Keratinocyte (primary cell): ENCODE results near the gene DIPK2B. TPM values are rescaled to one million over a fixed set of nuclear protein-coding genes. Genes with fewer than 3 reads are reported as not detected.

Experiments
- DNase-seq: peaks from one replicate; pipeline ENCODE4 v3.0.0-alpha.2; 2011; ENCODE audit warnings: low read depth, missing footprints, low spot score
- FAIRE-seq: peaks from 2 replicates; lab custom pipeline; 2011; peaks lifted over from hg19 to GRCh38; lab: Jason Lieb, UNC
- H2AFZ ChIP-seq: 2 replicates; pipeline ENCODE4 v1.6.0; 2012; ENCODE audit warnings: low read length, control low read depth, inconsistent platforms; ENCODE audit not compliant: control insufficient read depth
- H3K27ac ChIP-seq: 2 replicates; pipeline ENCODE4 v1.5.1; 2011; ENCODE audit warnings: low read length; ENCODE audit not compliant: control insufficient read depth, insufficient read depth
- H3K27me3 ChIP-seq: 3 replicates; pipeline ENCODE4 v1.6.0; 2011; ENCODE audit warnings: low read length; ENCODE audit not compliant: control insufficient read depth, insufficient read depth; ENCODE audit errors: extremely low read depth
- H3K36me3 ChIP-seq, 2 experiments: 2 replicates in 1 of 2; 3 replicates in 1 of 2; pipeline ENCODE4 v1.5.1; 2011; ENCODE audit warnings: low read length in 2 of 2, mild to moderate bottlenecking in 1 of 2; ENCODE audit not compliant: control insufficient read depth in 2 of 2, insufficient read depth in 2 of 2; ENCODE audit errors: extremely low read depth in 1 of 2
- H3K4me1 ChIP-seq: 3 replicates; pipeline ENCODE4 v1.5.1; 2011; ENCODE audit warnings: low read length; ENCODE audit not compliant: control insufficient read depth, insufficient read depth; ENCODE audit errors: extremely low read depth
- H3K4me2 ChIP-seq: 3 replicates; pipeline ENCODE4 v1.6.0; 2011; ENCODE audit warnings: low read depth, low read length; ENCODE audit not compliant: control insufficient read depth, insufficient read depth; ENCODE audit errors: extremely low read depth
- H3K4me3 ChIP-seq, 3 experiments: fragments of 200-600 bp in 1 of 3; sonication (generic) in 1 of 3; 2 replicates in 2 of 3; 3 replicates in 1 of 3; pipeline ENCODE4 v1.5.1; 2011 to 2016; ENCODE audit warnings: low read length in 3 of 3, mild to moderate bottlenecking in 3 of 3, control low read depth in 2 of 3, inconsistent platforms in 1 of 3, low read depth in 1 of 3, mixed read lengths in 1 of 3, mixed run types in 1 of 3, moderate library complexity in 1 of 3; ENCODE audit not compliant: control insufficient read depth in 2 of 3, insufficient read depth in 2 of 3; ENCODE audit errors: extremely low read depth in 1 of 3
- H3K79me2 ChIP-seq: 2 replicates; pipeline ENCODE4 v1.6.0; 2012; ENCODE audit warnings: low read length; ENCODE audit not compliant: control insufficient read depth, insufficient read depth
- H3K9ac ChIP-seq: 3 replicates; pipeline ENCODE4 v1.6.0; 2011; ENCODE audit warnings: low read length; ENCODE audit not compliant: control insufficient read depth, insufficient read depth; ENCODE audit errors: extremely low read depth
- H3K9me1 ChIP-seq: 3 replicates; pipeline ENCODE4 v1.6.0; 2011; ENCODE audit warnings: low read length; ENCODE audit not compliant: control insufficient read depth, insufficient read depth; ENCODE audit errors: extremely low read depth
- H3K9me3 ChIP-seq: 2 replicates; pipeline ENCODE4 v1.5.1; 2012; ENCODE audit warnings: low read depth, low read length; ENCODE audit not compliant: control insufficient read depth
- H4K20me1 ChIP-seq: 3 replicates; pipeline ENCODE4 v1.6.0; 2011; ENCODE audit warnings: low read length; ENCODE audit not compliant: control insufficient read depth, insufficient read depth; ENCODE audit errors: extremely low read depth
- EZH2 ChIP-seq: IDR thresholded peaks from one replicate; pipeline ENCODE4 v1.6.1; 2012; ENCODE audit warnings: inconsistent platforms, mild to moderate bottlenecking, low read length, moderate library complexity
- dilution Hi-C: fragments of 300-500 bp; cut with MboI; formaldehyde crosslinking; loops from one replicate; pipeline ENCODE4 v1.7.0; 2020; ENCODE audit warnings: low sequenced_read_pairs; ENCODE audit not compliant: extremely low pct_ligation_motif_present
- polyA plus RNA-seq, 5 experiments: library from polyadenylated mRNA; depleted of rRNA in 3 of 5; stranded (reverse) in 3 of 5; stranded (forward) in 1 of 5; unstranded in 1 of 5; fragments of >200 nt; gene quantifications; 1 replicate in 1 of 5; 2 replicates in 3 of 5; 3 replicates in 1 of 5; pipeline versions ENCODE4 v1.2.1 to v1.2.3, GENCODE V29; 2011 to 2012; ENCODE audit warnings: missing spikeins in 2 of 5, low read depth in 1 of 5, low replicate concordance in 1 of 5
- TF ChIP-seq, protein P1 (sequence below), 3 experiments: IDR thresholded peaks in 1 of 3; conservative IDR thresholded peaks in 1 of 3; optimal IDR thresholded peaks in 1 of 3; 2 replicates in 2 of 3; 3 replicates in 1 of 3; pipeline versions ENCODE3 to v1.5.1; 2011; ENCODE audit warnings: low read length in 3 of 3, mild to moderate bottlenecking in 3 of 3, moderate library complexity in 2 of 3, control low read depth in 1 of 3, inconsistent platforms in 1 of 3; ENCODE audit not compliant: insufficient read depth in 2 of 3; ENCODE audit errors: extremely low read depth in 1 of 3

The DIPK2B gene
- polyA plus RNA-seq, 1 donor (not counting 4 experiments of a cell fraction or from before 2014, with no cell fraction given): not detected

DNA sequence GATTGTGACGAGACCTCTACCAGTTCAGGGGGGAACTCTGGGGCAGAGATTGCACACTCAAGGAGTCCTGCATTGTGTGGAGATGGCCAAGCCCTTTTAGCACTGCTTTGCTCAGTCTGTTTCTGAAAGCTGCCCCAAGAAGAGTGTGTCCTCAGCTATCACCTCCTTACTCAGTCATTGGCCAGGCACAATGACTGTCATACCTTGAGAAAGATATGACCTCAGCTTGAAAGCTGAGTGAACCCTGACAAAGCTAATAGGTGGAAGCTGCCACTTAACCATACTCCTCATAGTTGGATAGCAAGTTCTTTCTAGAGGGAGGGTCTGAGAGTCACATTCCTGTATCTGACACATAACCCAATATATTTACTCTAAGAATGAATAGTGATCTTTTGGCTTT lies 37.8 kb upstream of the DIPK2B start:
- no peak overlapping the region for H3K4me3 ChIP-seq
- H3K9ac ChIP-seq: no peak overlapping the region
- H3K4me1 ChIP-seq: no peaks in the 10 kb centered on the region
- DNase-seq (no peak), FAIRE-seq (no peak)
- TF ChIP-seq, protein P1, sequence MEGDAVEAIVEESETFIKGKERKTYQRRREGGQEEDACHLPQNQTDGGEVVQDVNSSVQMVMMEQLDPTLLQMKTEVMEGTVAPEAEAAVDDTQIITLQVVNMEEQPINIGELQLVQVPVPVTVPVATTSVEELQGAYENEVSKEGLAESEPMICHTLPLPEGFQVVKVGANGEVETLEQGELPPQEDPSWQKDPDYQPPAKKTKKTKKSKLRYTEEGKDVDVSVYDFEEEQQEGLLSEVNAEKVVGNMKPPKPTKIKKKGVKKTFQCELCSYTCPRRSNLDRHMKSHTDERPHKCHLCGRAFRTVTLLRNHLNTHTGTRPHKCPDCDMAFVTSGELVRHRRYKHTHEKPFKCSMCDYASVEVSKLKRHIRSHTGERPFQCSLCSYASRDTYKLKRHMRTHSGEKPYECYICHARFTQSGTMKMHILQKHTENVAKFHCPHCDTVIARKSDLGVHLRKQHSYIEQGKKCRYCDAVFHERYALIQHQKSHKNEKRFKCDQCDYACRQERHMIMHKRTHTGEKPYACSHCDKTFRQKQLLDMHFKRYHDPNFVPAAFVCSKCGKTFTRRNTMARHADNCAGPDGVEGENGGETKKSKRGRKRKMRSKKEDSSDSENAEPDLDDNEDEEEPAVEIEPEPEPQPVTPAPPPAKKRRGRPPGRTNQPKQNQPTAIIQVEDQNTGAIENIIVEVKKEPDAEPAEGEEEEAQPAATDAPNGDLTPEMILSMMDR (optimal IDR thresholded peaks at IDR 0.05 in 1 of 3, IDR thresholded peaks at IDR 0.05 in 1 of 3, conservative IDR thresholded peaks at IDR 0.05 in 1 of 3; ENCODE audit: extremely low read depth in 1 of 3, insufficient read depth in 2 of 3, low read length in 3 of 3): no peak
- TF ChIP-seq EZH2: no peak
- H4K20me1 ChIP-seq: no peaks in the 10 kb centered on the region
- H3K9me3 ChIP-seq: no peaks in the 10 kb centered on the region
- no peak overlapping the region for H2AFZ ChIP-seq
- no peak overlapping the region for H3K4me2 ChIP-seq
- peaks cover 19% of the 10 kb centered on the region for H3K27me3 ChIP-seq
- no peaks in the 10 kb centered on the region for H3K36me3 ChIP-seq
- no peak overlapping the region for H3K27ac ChIP-seq
- no peaks in the 10 kb centered on the region for H3K79me2 ChIP-seq
- no peaks in the 10 kb centered on the region for H3K9me1 ChIP-seq
- dilution Hi-C loops: no loop called here

GRCh38 chrX:45233531-45233930 lies 32.9 kb upstream of the DIPK2B start:
- H3K4me1 ChIP-seq: no peaks in the 10 kb centered on the region
- no peak for DNase-seq
- H3K27ac ChIP-seq: no peak overlapping the region
- H3K36me3 ChIP-seq: no peaks in the 10 kb centered on the region
- no peak overlapping the region for H3K4me3 ChIP-seq
- H3K27me3 ChIP-seq: peaks cover 24% of the 10 kb centered on the region
- no peaks in the 10 kb centered on the region for H4K20me1 ChIP-seq
- no peaks in the 10 kb centered on the region for H3K9me1 ChIP-seq
- dilution Hi-C loops: no loop called here
- no peak for FAIRE-seq
- no peak overlapping the region for H3K4me2 ChIP-seq
- TF ChIP-seq, protein P1 (optimal IDR thresholded peaks at IDR 0.05 in 1 of 3, IDR thresholded peaks at IDR 0.05 in 1 of 3, conservative IDR thresholded peaks at IDR 0.05 in 1 of 3; ENCODE audit: extremely low read depth in 1 of 3, insufficient read depth in 2 of 3, low read length in 3 of 3): no peak
- no peak for TF ChIP-seq EZH2
- no peaks in the 10 kb centered on the region for H3K79me2 ChIP-seq
- H2AFZ ChIP-seq: no peak overlapping the region
- no peaks in the 10 kb centered on the region for H3K9me3 ChIP-seq
- H3K9ac ChIP-seq: no peak overlapping the region
